BJ (cell line): Measurements from ENCODE around the gene PVALEF. TPM values are rescaled to one million over a fixed set of nuclear protein-coding genes. Genes with fewer than 3 reads are reported as not detected.

ENCODE experiments used
- CTCF ChIA-PET: fragments of 350-600 bp; formaldehyde crosslinking; extraction: SDS; loops from one replicate; lab custom pipeline; 2021; ENCODE audit warnings: antibody characterized with exemption, inconsistent platforms; lab: Yijun Ruan, JAX
- POLR2A ChIA-PET: fragments of 300-600 bp; sonication (Branson Sonifier 250); formaldehyde crosslinking; extraction: SDS; loops from one replicate; lab custom pipeline; 2021; ENCODE audit warnings: antibody characterized with exemption; lab: Charles Lee
- DNase-seq: peaks from one replicate; pipeline ENCODE4 v3.0.0-alpha.2; 2011; ENCODE audit warnings: low read depth
- H3K27me3 ChIP-seq: 2 replicates; pipeline ENCODE4 v1.6.0; 2011; ENCODE audit warnings: low read length; ENCODE audit not compliant: control insufficient read depth, insufficient read depth
- H3K36me3 ChIP-seq: 2 replicates; pipeline ENCODE4 v1.5.1; 2011; ENCODE audit warnings: low read length; ENCODE audit not compliant: control insufficient read depth, insufficient read depth
- H3K4me3 ChIP-seq: 2 replicates; pipeline ENCODE4 v1.5.1; 2011; ENCODE audit warnings: low read depth, mild to moderate bottlenecking, control low read depth, low read length
- CTCF ChIP-seq: IDR thresholded peaks from 2 replicates; pipeline ENCODE4 v1.5.1; 2011; ENCODE audit warnings: low read depth, mild to moderate bottlenecking, control low read depth, inconsistent platforms, low read length, moderate library complexity; ENCODE audit not compliant: insufficient read depth
- polyA plus RNA-seq: library from polyadenylated mRNA; depleted of rRNA; stranded (reverse); fragments of >200 nt; gene quantifications from 2 replicates; pipeline ENCODE4 v1.2.3, GENCODE V29; 2011

Gene PVALEF
- polyA plus RNA-seq, 1 experiment, result not detected

DNA sequence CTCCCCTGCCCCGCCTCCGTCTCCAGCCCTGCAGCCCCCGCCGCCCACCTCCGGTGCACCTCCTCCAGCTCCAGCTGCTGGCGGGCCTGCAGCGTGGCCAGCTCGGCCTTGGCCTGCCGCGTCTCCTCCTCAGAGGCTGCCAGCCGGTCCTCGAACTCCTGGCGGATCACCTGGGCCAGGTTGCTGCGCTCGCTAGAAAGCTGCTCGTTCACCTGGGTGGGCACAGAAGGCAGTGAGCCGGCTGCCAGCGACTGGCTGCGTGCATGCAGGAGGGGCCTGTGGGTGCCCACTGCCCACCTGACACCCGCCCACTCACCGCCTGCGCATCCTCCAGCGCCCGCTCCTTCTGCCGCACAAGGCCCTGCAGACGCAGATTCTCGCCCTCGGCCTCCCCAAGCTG is 25.3 kb downstream of the PVALEF start:
- POLR2A ChIA-PET, result no interaction called here
- CTCF ChIA-PET, result interaction anchor here (2.6 kb wide), 1 partner anchor 10 kb away, joined by 12 read pairs; no protein-coding TSS in a partner anchor
- Histone ChIP-seq H3K27me3 (no peaks in the 10 kb centered on the region; the same call in 1 of the 2 replicates), H3K36me3 (peaks cover 4% of the 10 kb centered on the region), H3K4me3 (no peak overlapping the region)
- TF ChIP-seq CTCF, result no peak
- DNase-seq, result no peak

DNA sequence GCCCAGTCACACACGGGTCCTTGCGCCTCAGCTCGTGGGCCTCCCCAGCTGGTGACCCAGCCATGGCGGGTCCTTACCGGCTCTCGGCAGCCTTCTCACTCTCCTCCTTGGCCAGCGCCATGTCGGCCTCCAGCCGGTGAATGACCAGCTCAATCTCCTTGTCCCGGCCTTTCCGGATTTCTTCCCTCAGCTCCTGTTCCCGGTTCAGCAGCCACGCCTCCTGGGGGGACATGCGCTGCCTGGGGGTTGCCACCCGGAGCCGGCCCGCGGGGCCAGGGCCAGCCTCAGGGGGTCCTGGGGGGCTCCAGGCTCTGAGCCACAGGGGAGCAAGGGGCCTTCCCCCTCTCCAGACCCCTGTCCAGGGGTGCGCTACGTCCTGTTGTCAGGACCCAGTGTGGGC is 25.8 kb downstream of the PVALEF start:
- Histone ChIP-seq H3K4me3 (no peak overlapping the region), H3K27me3 (no peaks in the 10 kb centered on the region), H3K36me3 (peaks cover 5% of the 10 kb centered on the region)
- DNase-seq, result no peak
- no peak for TF ChIP-seq CTCF
- POLR2A ChIA-PET, result no interaction called here
- CTCF ChIA-PET, result interaction anchor here (2.6 kb wide), 1 partner anchor 10 kb away, joined by 12 read pairs; no protein-coding TSS in a partner anchor

DNA sequence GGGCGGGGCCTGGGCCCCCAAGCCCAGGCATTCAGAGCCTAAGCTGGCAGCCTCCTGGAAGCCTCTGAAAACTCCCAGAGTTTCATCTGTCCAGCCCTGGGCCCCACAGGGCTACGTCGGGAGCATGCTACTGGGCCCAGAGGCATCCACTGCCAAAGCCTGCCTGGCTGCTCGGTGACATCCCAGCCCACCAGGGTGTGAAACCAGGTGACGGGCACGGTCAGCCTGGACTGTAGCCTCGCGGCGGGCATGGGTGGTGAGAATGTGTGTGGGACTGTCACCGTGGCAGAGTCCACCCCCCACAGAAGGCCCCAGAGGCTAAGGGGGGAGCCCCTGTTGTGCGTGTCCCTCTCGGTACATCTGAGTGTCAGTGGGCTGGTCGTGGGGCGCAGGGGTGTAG is 26.3 kb downstream of the PVALEF start:
- no peak for TF ChIP-seq CTCF
- DNase-seq, result no peak
- Histone ChIP-seq H3K4me3 (no peak overlapping the region), H3K27me3 (no peaks in the 10 kb centered on the region), H3K36me3 (peaks cover 7% of the 10 kb centered on the region)
- POLR2A ChIA-PET, result no interaction called here
- CTCF ChIA-PET, result interaction anchor here (2.6 kb wide), 1 partner anchor 9 kb away, joined by 12 read pairs; no protein-coding TSS in a partner anchor

DNA sequence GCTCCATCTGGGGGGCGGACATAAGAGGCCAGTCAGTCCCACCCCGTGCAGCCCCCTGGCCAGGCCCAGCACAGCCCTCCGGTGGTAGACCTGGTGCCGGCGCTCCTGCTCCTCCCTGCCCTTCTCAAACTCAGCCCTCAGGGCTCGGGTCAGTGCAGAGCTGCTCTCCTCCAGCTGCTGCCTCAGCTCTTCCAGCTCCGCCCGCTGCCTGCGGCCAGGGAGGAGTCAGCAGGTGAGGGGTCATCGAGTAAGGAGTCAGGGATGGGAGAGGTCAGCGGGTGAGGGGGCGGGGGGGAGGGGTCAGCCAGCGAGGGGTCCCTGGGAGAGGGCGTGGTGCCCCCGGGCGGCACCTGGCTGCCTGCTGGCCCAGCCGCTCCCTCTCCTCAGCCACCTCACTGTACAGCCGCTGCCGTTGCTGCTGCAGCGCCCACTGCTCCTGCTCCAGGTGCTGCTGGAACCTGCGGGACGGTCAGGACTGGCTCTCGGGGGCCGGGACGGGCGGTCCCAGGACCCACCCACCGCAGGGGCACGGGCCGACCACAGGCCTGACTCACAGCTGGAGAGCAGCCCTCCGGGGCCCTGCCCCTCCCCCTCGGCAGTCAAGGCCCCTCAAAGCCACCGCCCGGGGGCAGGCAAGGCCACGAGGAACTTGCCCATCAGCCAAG is 27.2 kb downstream of the PVALEF start:
- Histone ChIP-seq H3K4me3 (no peak overlapping the region), H3K36me3 (peaks cover 7% of the 10 kb centered on the region), H3K27me3 (no peaks in the 10 kb centered on the region)
- ChIA-PET CTCF (interaction anchor here (1.0 kb wide), 1 partner anchor 50 kb away, joined by 3 read pairs; no protein-coding TSS in a partner anchor), POLR2A (no interaction called here)
- TF ChIP-seq CTCF, result no peak
- DNase-seq, result no peak

DNA sequence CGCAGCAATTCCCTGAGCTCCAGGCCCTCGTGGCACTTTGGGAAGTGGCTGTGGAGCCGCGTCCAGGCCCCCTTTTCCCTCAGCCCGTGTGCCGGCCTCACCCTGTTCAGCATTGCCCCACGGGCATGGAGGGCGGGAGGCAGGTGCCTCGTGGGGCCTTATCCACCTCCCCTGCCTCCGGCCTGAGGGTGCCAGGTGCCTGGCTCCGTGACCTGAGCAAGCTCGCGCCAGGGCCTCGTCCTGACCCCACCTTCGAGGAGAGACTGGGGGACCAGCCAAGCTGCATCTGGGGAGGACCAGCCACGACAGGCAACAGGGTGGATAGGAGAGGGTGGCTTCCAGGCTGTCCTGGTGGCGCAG is 27.7 kb downstream of the PVALEF start:
- ChIA-PET POLR2A (no interaction called here), CTCF (interaction anchor here (1.0 kb wide), 1 partner anchor 50 kb away, joined by 3 read pairs; no protein-coding TSS in a partner anchor)
- no peak for DNase-seq
- H3K4me3 ChIP-seq, result no peak overlapping the region
- no peaks in the 10 kb centered on the region for H3K27me3 ChIP-seq
- no peak for TF ChIP-seq CTCF
- H3K36me3 ChIP-seq, result peaks cover 7% of the 10 kb centered on the region
